ENCODE measurements around the gene STRAP. TPM values are rescaled to one million over a fixed set of nuclear protein-coding genes. Genes with fewer than 3 reads are reported as not detected.

STRAP gene
- total RNA-seq, 1 donor = 69.5 TPM

GRCh38 chr12:15858353-15858752, 23.8 kb upstream of the STRAP start:
- Histone ChIP-seq H3K4me3 (ENCODE audit: insufficient read depth, low read length) (no peak overlapping the region), H3K27me3 (ENCODE audit: insufficient read depth, low read length) (no peaks in the 10 kb centered on the region), H3K36me3 (ENCODE audit: insufficient read depth, low read length) (no peaks in the 10 kb centered on the region), H3K27ac (ENCODE audit: low read depth, low read length) (no peak overlapping the region), H3K9me3 (ENCODE audit: low read depth, low read length) (no peaks in the 10 kb centered on the region), H3K4me2 (ENCODE audit: insufficient read depth, low read length) (no peak overlapping the region), H2AFZ (ENCODE audit: low read length) (no peak overlapping the region), H3K79me2 (ENCODE audit: insufficient read depth, low read length) (no peaks in the 10 kb centered on the region), H3K4me1 (ENCODE audit: insufficient read depth, low read length) (peaks cover 25% of the 10 kb centered on the region), H4K20me1 (ENCODE audit: insufficient read depth, low read length) (no peaks in the 10 kb centered on the region)
- no peak for DNase-seq (ENCODE audit: insufficient read length, low spot score, missing footprints)
- TF ChIP-seq CTCF (IDR thresholded peaks at IDR 0.05; ENCODE audit: extremely low read depth, low read depth, low read length) = no peak

GRCh38 chr12:15859116-15859515, 23.1 kb upstream of the STRAP start:
- Histone ChIP-seq H3K79me2 (ENCODE audit: insufficient read depth, low read length) (no peaks in the 10 kb centered on the region), H3K36me3 (ENCODE audit: insufficient read depth, low read length) (no peaks in the 10 kb centered on the region), H4K20me1 (ENCODE audit: insufficient read depth, low read length) (no peaks in the 10 kb centered on the region), H3K4me2 (ENCODE audit: insufficient read depth, low read length) (peak overlapping the region; percentile 49), H3K9me3 (ENCODE audit: low read depth, low read length) (no peaks in the 10 kb centered on the region), H3K27me3 (ENCODE audit: insufficient read depth, low read length) (no peaks in the 10 kb centered on the region), H3K27ac (ENCODE audit: low read depth, low read length) (peak overlapping the region; percentile 32), H3K4me3 (ENCODE audit: insufficient read depth, low read length) (peak overlapping the region; percentile 34), H3K4me1 (ENCODE audit: insufficient read depth, low read length) (peaks cover 25% of the 10 kb centered on the region), H2AFZ (ENCODE audit: low read length) (peak overlapping the region; percentile 84)
- DNase-seq (ENCODE audit: insufficient read length, low spot score, missing footprints) = no peak
- TF ChIP-seq CTCF (IDR thresholded peaks at IDR 0.05; ENCODE audit: extremely low read depth, low read depth, low read length) = no peak

GRCh38 chr12:15861404-15861803, 20.8 kb upstream of the STRAP start:
- Histone ChIP-seq H3K27me3 (ENCODE audit: insufficient read depth, low read length) (no peaks in the 10 kb centered on the region), H3K4me2 (ENCODE audit: insufficient read depth, low read length) (no peak overlapping the region), H3K79me2 (ENCODE audit: insufficient read depth, low read length) (no peaks in the 10 kb centered on the region), H3K27ac (ENCODE audit: low read depth, low read length) (no peak overlapping the region), H3K4me1 (ENCODE audit: insufficient read depth, low read length) (peaks cover 12% of the 10 kb centered on the region), H4K20me1 (ENCODE audit: insufficient read depth, low read length) (no peaks in the 10 kb centered on the region), H2AFZ (ENCODE audit: low read length) (peak overlapping the region; percentile 21), H3K9me3 (ENCODE audit: low read depth, low read length) (no peaks in the 10 kb centered on the region), H3K36me3 (ENCODE audit: insufficient read depth, low read length) (no peaks in the 10 kb centered on the region), H3K4me3 (ENCODE audit: insufficient read depth, low read length) (no peak overlapping the region)
- TF ChIP-seq CTCF (IDR thresholded peaks at IDR 0.05; ENCODE audit: extremely low read depth, low read depth, low read length) = no peak
- DNase-seq (ENCODE audit: insufficient read length, low spot score, missing footprints) = no peak

- Histone ChIP-seq H4K20me1 (ENCODE audit: insufficient read depth, low read length) (no peaks in the 10 kb centered on the region), H3K79me2 (ENCODE audit: insufficient read depth, low read length) (no peaks in the 10 kb centered on the region), H2AFZ (ENCODE audit: low read length) (no peak overlapping the region), H3K27me3 (ENCODE audit: insufficient read depth, low read length) (no peaks in the 10 kb centered on the region), H3K27ac (ENCODE audit: low read depth, low read length) (no peak overlapping the region), H3K4me1 (ENCODE audit: insufficient read depth, low read length) (peaks cover 12% of the 10 kb centered on the region), H3K4me3 (ENCODE audit: insufficient read depth, low read length) (no peak overlapping the region), H3K9me3 (ENCODE audit: low read depth, low read length) (no peaks in the 10 kb centered on the region), H3K36me3 (ENCODE audit: insufficient read depth, low read length) (no peaks in the 10 kb centered on the region), H3K4me2 (ENCODE audit: insufficient read depth, low read length) (no peak overlapping the region)
- no peak for TF ChIP-seq CTCF (IDR thresholded peaks at IDR 0.05; ENCODE audit: extremely low read depth, low read depth, low read length)
- DNase-seq (ENCODE audit: insufficient read length, low spot score, missing footprints) = no peak
These were observed 19.3 kb upstream of the STRAP start for GRCh38 chr12:15862840-15863239.
